ENCODE data around the gene EIF2AK3.
"Not testable (repeated sequence)": the region's sequence is repeated elsewhere in the genome, so short reads cannot be mapped to it uniquely, and the experiment has no call there.

Gene EIF2AK3

DNA sequence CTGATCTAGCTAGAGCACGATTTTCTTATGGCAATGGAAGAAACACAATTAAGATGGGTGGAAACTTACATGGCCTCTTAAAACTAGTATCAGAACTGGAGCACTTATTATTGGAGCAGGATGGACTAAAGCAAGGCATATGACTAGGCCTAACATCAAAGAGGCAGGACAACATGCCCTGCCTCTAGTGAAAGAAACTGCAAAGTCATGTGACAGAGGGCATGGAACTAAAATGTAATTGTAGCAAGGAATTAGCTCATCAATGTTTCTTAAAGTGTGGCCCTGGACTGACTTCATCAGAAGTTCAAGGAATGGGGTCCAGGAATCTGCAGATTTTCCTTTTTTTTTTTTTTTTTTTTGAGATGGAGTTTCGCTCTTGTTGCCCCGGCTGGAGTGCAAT, 5.3 kb upstream of the EIF2AK3 start:
- DNase-seq, result no peak

DNA sequence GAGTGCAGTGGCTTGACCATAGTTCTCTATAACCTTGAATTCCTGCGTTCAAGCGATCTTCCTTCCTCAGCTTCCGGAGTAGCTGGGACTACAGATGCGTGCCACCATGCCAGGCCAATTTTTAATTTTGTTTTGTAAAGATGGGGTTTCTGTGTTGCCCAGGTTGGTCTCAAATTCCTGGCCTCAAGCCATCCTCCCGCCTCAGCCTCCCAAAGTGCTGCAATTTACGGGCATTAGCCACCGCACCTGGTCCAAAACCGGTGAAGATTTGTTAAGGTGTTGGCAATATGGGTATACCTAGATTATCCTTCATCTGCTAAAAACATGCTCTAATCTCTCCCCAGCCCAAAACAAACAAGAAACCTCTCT, 1.3 kb upstream of the EIF2AK3 start:
- no peak for DNase-seq

DNA sequence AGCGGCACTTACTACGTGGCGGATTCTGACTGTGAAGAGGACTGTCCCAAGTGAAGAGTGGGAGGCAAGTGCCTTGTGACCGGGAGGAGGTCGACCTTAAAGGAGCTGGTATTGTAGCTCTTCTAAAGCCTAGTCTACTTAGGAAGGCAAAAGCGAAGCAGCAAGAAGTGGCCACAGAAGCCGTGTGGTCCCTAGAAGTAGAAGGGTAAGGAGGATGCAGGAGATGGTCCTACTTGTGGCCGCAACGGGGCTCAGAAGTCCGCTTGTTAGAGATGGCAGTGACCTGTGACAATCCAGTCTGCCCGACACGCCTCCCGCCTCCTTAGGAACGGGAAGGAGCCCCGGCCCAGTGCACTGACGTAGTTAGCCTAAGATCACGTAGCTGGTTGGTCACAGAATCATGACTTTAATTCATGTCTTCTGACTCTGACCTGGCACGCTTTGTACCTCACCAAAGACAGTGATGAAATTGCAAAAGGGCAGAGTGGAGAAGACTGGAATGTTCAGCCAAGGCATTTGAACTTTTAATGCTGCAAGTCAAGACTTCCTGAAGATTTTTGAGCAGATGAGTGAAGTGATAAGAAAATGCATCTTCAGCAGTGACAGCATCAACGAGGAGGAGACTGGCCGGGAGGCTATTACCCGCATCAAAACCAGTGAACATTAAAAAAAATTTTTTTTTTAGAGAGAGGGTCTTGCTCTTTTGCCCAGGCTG, 749 bp upstream of the EIF2AK3 start:
- peak; percentile 90 for DNase-seq

DNA sequence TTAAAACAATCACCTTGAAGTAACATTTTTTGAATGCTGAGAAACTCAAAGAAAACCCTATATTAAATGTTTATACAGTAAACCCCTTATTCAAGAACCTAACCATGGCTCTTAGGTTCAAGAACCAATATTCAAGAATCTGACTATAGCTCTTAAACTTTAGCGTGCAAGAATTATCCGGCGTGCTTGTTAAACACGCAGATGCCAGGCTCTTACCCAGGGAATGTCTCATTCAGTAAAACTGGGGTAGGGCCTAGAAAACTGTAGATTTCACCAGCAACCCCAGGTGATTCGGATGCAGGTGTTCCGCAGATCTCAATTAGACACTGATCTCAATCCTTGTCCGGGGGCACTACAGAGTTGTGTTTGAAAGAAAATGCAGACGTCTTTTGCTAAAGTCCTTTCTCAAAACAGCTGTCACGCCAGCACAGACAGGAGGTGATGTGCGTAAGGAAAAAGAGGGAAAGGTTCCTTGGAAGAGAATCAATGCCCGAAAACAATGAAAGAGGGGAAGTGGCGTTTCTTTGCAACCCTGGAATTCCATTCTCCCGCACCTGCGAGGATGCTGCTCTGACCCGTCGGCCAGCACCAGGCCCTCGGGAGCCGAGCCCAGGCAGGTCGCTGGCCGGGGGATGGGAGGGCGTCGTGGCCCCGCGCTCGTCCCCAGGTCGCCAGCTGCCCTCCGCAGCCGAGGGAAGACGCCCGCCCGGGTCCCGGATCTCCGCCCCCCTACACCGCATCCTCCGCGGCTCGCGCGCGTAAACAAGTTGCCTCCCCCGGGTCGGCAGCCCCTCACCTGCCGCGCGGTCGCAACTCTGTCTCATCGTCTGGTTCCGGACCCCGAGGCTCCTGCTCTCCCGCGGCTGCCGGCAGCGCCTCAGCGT, 851 bp downstream of the EIF2AK3 start:
- peak; percentile 38 for DNase-seq

DNA sequence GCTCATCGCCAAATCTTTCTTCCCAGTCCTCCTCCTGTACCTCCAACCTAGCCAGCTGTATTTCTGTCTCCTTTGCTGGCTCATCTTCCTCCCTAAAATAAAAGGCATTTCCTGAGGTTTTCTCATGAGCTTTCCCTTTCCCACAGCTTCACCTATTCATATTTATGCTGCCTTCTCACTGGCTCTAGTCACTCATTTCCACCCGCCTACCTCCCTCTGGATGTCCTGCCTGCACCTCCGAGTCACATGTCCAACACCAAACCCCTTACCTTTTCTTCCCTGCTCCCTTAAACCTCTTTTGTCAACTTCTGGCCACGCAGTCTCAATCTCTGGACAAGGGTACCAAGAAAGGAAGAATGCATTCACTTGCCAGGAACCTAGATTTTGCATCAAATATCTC, 2.8 kb downstream of the EIF2AK3 start:
- DNase-seq, result no peak

DNA sequence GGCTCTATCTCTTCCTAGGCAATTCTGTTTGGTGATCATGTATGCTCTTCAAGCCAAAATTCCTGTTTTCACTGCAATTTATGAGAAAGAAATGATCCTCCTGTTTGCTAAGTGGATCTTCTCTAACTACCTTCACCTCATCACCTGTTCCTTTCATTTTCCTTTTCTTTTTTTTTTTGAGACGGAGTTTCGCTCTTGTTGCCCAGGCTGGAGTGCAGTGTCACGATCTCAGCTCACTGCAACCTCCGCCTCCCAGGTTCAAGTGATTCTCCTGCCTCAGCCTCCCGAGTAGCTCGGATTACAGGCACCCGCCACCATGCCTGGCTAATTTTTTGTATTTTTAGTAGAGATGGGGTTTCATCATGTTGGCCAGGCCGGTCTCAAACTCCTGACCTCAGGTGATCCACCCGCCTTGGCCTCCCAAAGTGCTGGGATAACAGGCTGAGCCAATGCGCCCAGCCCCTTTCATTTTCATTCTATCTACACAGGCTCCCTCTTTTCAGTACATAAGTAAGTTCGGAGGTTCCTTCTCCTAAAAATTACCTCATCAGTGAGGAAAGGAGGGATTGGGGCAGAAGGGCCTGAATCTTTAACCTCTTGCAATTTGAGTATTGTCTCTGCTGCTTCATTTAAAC, 3.3 kb downstream of the EIF2AK3 start:
- DNase-seq, result not testable (repeated sequence)

DNA sequence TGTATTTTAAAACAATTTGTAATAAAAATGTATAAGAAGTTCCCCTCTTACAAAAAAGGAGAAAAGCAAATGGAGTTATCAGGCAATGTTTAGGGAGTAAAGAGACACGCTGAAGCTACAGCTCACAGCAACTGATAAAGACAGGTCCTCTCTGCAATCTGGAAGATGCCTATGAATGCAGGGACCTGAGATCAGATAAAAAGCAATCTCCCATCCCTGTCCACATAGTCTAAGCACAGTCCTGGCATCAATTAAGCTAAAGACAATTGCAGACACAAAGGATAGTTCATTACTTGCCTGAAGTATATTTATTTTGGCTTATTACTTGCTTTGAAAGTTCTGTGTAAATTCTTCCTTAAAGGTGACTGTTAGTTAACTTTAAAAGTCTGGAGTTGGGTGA, 5.0 kb downstream of the EIF2AK3 start:
- no peak for DNase-seq

DNA sequence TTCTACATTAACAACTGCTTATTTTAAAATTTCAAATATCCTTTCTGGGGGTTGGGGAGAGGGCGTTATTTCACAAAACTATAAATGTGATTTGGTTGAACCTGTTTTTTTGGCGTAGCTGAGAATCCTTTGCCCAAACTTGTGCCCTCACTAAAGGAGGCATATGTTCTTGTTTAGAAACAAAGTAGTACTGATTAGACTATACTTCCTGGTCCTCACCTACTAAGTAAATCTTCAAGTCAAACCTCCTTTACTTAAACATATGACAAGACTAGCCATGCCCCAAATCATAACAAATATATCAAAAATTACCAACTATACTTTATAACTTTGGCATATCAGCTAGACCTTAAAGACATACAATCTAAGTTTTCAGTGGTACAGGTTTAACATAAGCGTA, 5.8 kb downstream of the EIF2AK3 start:
- DNase-seq, result no peak

DNA sequence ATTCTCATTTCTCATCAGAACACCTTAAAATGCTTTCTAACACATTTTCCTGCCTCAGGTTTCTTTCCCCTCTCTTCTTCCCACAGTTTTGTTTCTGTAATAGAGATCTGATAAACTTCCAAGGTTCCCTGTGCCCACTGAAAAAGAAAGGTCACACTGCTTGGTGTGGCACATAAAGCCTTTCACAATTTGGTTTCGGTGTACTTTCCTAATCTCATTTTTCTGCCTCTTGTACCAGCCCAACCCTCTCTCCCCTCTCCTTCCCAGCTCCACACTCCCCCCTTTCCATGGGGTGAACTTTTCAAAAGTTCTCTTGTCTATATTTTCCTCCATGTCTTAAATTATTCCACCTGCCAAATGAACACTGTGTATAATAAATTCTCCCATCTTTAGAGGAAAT, 7.2 kb downstream of the EIF2AK3 start:
- DNase-seq, result no peak

DNA sequence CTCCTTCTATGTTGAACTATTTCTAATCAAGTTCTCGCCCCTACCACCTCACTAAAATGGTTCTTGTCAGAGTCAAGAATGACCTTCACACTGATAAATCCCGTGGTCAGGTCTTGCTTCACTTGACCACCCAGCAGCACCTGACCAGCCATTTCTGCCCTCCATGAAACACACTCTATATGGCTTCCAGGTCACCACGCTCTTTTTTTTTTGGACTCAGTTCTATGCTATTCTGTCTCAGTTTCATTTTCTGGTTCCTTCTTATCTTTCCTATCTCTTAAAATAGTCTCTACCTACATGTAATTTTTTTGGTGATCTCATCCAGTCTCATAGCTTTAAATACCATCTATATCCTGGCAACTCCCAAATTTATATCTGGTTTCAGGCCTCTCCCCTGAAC, 11.4 kb downstream of the EIF2AK3 start:
- DNase-seq, result no peak

DNA sequence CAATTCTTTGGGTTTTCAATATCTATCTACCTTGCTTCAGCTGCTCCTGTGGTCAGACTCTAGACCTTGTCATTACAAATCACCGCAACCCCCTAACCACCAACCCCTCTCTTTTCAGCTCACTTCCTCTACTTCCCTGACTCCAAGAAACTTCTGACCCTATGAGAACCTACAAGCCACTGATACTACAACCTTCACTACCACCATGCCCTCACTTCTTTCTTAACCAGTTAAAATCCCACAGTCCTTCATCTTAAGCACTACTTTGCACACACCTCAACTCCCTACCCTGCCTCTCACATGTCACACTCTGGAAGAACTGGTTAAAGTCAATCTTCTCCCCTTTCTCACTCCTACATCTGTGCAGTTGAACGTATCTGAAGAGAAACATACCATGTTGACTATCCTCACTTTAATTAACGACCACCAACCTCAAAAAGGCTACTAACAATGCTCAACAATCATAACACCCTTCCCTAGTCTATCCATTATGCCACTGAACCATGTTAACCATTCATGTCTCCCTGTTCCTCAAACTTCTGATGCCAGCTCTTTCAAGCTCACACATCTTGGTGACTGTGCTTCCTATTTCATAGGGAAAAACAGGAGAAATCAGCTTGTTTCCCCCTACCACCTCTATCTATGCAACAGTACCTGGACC, 12.6 kb downstream of the EIF2AK3 start:
- no peak for DNase-seq

DNA sequence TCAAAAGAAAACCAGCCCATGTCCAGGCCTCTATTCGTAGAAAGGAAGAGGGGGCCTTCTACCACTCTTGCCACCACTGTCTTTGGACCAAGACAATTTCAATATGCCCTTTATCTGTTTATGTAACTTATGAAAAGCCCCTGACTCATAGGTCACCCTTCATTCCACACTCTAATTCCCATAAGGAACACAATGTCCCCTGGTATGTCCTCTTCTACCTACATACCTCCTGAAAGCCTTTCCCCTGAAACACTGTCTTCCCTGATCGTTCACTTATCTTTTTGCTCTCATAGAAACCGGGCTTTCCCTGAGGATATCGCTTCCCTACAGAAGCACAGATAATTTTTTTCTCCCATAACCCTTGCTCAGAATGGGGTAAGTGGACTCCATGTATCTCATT, 13.3 kb downstream of the EIF2AK3 start:
- DNase-seq, result no peak

DNA sequence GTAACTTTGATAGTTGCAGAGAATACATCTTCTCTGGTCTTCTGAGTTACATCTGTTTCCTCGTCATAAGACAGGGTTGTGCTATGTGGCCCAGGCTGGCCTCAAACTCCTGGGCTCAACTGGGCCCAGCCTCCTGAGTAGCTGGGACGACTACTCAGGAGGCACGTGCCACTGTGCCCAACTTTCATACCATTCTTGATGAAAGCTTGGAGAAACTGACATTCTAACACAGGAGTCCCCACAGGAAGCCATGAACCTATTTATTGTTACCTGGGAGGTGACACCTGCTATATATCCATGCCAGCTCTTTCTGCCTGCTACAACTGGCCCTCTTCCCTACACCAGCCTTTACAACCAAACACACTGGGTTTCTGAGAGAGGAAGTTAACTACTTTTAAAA, 19.1 kb downstream of the EIF2AK3 start:
- no peak for DNase-seq

DNA sequence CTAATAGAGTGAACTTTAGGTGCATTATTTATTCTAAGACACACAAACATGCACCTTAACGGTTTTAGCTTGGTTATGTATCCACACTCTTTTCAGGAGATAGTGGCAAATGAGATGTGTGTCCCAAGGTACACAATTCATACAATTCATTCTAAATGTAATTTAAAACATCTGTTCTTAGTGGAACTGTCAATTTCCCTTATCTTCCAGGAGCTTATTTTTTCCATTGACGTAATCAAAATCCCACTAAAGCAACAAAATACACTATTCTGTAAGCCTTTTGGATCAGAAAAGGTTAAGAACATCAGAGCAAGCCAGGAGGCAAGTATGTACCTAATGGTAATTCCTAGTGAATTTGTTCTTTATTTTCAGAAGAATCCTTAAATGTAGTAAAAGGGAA, 19.8 kb downstream of the EIF2AK3 start:
- no peak for DNase-seq

DNA sequence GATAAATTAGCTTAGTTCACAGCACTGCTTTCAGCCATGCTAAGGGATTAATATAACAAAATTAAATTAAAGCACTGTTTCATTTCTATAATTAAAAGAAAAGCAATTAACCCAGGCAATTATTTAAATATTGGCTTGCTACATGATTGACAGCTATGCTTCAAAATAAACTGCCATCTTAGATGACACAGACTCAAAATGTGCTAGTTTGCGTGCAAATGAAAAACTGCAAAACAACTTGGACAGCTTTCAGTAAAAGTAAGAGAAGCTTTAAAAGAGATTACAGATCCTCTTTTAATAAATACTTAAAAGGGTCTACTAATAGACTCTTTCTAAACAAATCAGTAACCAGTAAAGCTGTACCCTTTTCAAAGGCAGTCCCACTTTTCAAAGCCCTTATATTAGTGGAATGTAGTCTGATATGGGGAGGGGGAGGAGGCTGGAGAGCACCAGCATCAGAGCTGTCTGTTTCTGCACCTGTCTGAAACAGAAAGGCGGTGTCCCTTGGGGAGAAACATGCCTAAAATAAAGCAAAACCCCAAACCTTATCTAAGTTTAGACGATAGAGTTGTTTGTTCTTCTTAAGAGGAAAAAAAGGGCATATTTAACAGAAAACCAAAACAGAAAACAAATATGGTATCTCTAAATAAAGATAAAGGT, 20.8 kb downstream of the EIF2AK3 start:
- no peak for DNase-seq

DNA sequence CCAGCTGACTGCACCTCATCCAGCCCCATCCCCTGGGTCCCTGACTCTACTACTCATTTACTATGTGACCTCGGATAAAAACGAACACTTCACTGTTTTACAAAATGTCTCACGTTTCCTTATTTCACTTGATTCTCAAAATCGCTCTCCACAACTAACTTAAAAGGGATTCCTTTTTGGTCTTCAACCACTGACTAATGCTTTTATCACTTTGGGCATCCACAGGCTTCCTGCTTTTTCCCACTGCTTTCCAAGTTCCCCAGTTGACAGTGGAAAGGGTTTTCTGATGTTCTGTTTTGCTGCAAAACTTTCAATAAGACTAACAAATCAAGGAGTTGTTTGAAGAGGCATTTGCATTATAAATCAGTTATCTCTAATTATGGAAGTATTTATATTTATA, 24.1 kb downstream of the EIF2AK3 start:
- DNase-seq, result no peak

DNA sequence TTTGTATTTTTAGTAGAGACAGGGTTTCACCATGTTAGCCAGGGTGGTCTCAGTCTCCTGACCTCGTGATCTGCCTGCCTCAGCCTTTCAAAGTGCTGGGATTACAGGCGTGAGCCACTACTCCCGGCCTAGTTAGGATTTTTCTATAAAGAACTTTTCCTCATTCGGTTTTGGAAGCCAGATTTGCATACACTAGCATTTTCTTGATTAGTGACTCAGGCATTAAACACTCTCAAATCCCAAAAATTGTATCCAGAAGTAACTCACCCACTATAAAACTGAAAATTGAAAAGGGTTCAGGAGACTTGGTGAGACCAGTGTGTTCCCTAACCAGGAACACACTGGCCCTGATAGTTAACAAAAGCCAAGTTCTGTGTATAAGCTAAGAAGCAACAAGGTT, 25.2 kb downstream of the EIF2AK3 start:
- DNase-seq, result no peak

DNA sequence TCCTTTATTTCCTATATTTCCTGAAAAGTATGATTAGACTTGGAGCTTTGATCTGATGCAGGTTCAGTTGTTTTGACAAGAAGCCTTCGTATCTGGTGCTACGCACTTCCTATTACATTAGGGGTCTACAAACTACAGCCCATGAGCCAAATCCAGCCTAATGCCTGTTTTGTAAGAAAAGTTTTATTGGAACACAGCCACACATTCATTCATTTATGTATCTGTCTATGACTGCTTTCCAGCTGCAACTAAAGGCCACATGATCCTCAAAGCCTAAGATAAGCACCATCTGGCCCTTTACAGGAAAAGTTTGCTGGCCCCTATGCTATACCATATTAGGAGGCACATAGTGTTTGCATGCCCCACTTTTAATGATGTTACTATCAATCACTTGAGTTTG, 26.0 kb downstream of the EIF2AK3 start:
- no peak for DNase-seq

DNA sequence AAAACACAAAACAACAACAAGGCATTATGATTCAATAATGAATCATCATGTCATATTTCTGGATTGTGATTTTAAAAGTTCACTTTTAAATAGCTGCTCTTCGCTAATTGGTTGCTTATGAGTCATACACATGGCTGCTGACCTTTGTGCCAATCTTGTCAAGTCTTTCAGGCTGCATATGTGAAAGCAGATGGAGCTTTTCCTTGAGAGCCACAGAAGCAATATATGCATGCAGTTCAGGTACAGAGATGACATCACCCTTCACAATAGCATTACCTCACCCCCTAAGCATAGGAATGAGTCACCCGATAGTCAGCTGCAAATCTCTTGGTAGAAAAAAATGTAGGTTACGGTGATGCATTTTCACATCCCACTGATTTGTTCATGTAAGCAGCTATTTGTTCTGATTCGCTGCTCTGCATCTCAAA, 27.2 kb downstream of the EIF2AK3 start:
- peak; percentile 53 for DNase-seq

DNA sequence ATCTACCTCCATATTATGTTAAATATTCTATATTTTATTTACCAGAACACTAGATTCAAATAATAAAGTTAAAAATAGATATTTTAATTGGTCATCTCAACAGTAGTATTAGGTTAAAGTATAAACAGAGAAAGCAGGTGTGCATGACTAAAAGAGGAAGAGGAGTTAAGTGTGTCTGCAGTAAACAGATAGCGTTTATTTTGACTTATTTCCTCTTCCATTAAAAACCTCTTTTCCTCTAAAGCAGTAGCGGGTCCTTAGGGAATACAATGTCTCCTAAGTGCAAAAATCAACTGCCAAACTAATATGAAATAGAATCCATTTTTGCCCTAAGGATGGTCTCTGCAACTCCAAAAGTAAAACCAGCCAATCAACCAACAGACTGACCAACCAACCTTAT, 27.7 kb downstream of the EIF2AK3 start:
- DNase-seq, result no peak

DNA sequence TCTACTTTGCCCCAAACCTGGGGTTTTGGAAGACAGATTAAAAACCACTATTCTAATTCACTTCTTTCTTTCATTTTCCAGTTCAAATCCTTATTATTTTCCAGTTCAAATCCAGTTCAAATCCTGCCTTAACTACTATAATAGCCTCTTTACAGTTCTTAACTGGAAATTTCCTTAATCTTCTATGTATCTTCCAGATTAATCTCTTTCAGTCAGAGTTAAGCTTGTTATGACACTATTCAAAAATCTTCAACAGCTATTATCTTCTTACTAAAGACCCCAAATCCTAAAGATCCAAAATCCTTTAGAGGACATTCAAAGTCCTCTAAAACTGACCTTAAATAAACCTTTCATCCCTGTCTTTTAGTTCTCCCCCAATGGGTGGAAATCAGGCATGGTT, 30.1 kb downstream of the EIF2AK3 start:
- DNase-seq, result no peak

DNA sequence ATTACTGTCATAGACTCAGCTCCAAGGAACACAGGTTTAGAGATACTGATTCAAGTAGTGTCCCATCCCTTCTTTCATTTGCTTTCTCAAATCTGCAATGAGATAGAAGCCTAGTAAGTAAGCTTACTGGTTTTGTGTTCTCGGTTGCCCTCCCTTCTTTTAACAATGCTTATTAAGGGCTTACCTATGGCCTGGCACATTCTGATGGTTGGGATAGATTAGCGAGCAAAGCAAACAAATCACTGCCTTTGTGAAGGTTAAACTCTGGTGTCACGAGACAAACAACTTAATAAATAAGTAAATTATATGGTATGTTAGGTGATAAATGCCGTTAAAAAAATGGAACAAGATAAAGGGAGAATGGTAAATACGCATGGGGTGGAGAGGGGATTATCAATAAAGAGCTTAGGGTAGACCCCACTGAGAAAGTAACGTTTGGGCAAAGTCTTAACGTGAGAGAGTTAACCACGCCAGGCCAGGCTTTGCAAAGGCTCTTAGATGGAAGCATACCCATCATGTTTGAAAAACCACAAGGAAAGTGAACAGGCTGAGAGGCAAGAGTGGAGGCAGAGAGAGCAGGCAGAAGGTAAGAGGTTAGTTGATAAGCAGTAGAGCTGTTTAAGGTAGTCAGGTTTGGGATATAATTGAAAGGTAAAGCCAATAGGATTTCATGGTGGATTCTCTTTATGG, 31.0 kb downstream of the EIF2AK3 start:
- no peak for DNase-seq
